HG03060 (cell line): Measurements from ENCODE around the gene CITED4.
"Not testable (repeated sequence)": the region's sequence is repeated elsewhere in the genome, so short reads cannot be mapped to it uniquely, and the experiment has no call there.

Source experiments
- ATAC-seq: cut with Tn5 transposase; IDR thresholded peaks from one replicate; pipeline ENCODE4 v1.9.1; 2021; ENCODE audit warnings: low read depth, moderate number of reproducible peaks; ENCODE audit not compliant: unreplicated experiment

CITED4 gene, protein sequence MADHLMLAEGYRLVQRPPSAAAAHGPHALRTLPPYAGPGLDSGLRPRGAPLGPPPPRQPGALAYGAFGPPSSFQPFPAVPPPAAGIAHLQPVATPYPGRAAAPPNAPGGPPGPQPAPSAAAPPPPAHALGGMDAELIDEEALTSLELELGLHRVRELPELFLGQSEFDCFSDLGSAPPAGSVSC

DNA sequence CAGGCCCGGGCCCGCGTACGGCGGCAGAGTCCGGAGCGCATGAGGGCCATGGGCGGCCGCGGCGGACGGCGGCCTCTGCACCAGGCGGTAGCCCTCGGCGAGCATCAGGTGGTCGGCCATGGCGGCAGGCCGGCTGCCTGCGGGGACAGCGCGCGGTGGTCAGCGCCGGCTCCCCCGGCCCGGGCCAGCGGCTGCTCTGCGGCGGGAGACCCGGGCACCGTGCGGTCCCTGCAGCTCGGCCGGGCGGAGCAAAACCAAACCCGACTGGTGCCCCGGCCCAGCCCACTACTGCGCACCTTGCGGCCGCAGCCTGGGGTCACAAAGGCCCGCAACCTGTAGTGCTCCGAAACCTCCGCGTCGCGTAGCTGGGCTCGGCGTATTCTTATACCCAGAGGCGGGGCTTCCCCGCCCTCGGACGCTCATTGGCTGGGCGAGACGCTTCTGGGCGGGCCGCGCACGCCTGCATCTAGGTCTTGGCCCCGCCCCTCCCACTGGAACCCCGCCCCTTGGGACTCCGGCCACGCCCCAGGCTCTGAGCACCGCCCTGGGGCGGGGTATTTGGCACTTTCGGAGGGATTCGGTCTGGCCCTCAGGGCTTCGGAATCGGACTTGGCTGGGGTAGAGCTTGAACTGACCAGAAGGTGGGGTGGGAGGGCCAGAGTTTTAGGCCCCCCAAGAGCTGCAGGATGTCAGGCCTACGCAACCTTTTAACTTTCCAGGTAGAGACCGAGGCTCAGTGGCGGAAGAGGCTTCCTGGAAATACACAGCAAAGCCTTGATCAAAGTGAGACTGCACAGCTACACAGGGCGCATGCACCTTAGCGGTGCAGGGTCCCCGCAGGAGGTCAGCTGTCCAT is at the start of gene CITED4:
CITED4 (minus strand) TSS at position 356 of the 856 bp plus-strand sequence; CDS start at position 120, 236 bp downstream.
- peak; percentile 81 for ATAC-seq

GRCh38 chr1:40911105-40911504 is 48.9 kb upstream of the CITED4 start:
- no peak for ATAC-seq

DNA sequence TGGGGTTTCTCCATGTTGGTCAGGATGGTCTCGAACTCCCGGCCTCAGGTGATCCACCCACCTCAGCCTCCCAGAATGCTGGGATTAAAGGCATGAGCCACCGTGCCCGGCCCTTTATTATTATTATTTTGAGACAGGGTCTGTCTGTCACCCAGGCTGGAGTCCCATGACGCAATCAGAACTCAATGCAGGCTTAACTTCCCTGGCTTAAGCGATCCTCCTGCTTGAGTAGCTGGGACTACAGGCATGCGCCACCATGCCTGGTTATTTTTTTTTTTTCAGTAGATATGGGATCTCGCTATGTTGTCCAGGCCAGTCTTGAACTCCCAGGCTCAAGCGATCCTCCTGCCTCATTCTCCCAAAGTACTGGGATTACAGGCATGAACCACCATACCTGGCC is 47.1 kb upstream of the CITED4 start:
- ATAC-seq, result no peak

DNA sequence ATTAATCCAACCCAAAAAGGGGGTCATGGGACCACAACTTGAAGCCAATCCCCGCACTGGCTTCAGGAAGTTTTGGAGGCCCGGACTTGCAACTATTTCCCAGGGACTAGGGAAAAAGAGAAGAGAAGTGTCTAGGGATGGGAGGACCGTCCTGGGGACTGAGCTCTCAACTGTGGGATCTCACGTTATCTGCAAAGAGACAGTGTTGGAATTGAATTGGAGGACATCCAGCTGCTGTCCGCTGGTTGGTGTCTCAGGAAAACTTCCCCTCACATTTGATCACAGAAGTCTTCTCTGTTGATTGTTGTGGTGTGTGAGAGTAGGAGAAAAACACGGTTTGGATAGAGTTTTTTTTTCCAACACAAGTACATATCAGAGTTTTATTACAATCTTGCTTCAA is 46.2 kb upstream of the CITED4 start:
- ATAC-seq, result no peak

GRCh38 chr1:40907899-40908298 is 45.7 kb upstream of the CITED4 start:
- ATAC-seq, result no peak

DNA sequence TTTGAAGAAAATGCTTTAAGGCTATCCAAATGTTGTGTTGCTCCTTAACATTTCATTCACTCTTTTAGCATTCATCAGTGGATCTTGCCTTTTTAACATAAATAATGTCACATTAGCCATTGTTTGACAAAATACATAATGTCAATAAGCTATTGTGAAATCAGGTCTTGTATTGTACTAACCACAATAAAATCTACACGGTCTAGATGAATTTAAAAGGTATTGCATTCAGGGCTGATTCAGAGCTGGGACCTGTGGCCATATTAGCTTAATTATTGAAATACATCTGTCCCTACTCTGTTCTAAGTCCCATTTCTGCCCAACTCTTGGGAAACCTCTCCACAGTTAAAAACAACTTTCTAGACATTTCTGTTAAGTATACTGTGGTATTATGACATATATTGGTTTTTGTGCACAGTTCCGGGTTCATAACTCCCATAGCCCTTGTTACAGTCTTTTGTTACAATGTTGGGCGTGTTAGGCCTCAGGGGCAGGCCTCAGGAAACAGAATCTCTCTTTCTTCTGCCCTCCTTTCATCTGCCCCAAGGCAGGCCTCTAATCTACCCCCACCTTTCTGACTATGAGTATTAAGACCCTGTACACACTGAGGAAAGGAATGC is 44.7 kb upstream of the CITED4 start:
- ATAC-seq, result no peak

DNA sequence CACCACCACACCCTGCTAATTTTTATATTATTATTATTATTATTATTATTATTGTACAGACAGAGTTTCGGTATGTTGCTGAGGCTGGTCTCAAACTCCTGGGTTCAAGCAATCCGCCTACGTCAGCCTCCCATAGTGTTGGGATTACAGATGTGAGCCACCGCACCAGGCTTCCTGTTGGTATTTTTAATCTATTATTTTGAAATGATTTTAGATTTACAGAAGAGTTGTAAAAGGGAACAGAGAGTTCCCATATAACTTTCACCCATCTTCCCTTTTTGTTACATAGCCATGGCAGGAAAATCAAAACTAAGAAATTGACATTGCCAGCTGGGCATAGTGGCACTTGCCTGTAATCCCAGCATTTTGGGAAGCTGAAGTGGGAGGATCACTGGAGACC is 42.9 kb upstream of the CITED4 start:
- no peak for ATAC-seq

GRCh38 chr1:40903106-40903505 is 40.9 kb upstream of the CITED4 start:
- ATAC-seq, result no peak

DNA sequence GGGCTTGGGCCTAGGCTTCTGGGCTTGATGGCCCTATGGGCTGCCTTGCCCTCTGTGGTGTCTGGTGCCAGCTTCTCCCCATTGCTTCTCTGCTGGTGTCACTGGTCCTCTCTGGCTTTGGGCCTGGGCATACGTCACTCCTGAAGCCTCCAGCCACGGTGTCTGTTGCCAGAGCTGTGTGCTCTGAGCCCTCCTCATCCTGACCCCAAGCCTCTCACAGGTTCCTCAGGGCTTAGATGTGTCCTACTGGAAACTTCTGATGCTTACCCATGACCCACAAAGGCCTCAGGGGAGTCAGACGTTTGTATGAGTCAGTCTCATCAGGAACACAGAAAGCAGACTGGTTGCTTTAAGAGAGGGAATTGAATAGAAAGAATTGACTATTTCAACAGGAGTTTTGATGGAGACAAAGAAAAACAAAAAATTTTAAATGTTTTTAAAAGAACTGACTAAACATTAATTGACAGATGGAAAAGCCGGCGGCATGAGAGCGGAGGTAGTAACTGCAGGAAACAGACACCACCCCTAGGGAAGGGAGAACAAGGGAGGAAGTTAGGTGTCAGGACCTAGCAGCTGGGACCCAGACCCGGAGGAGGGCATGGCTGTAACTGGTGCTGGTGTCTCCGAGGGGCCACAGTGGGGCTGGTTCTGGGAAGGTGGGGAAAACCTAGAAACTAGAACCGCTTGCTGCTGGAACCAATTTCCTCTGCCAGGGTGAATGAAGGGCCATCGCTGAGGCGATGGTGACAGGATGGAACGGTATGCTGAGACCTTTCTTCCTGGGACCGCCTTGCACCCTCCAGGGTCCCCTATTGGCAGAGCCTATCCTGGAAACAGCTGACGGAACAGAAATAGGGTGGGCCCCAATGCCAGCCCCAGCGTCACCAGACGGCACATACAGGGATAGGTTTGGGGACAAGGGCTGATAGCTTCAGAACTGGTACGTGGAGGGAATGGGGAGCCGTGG is 40.0 kb upstream of the CITED4 start:
- ATAC-seq, result no peak

DNA sequence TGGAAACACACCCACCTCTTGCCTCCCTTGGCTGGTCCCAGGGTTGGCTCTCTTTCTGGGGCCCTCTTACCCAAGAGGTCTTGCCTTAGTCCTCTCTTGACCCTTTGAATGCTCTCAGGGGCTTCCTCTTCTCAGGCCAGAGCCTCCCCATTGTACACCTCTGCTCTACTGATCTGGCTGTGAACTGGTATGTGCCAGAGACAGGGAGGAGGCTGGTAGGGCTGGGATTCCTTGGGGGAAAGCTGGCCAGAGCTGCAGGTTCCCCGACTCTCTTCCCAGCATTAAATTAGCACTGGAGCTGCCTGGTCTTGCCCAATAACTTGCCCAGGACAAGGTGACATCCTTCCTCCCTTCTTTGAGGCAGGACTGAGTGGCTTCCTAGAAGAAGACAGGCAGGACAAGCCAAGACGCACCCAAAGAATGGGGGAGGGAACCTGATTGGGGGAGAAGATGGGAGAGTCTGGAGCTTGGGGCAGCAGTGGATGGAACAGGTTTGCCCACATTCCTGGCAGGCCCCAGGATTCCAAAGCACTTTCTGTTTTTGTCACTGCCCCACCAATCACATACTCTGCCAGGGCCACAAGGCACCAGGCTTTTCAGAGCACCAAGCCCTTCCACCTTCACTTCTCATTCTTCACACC is 37.2 kb upstream of the CITED4 start:
- no peak for ATAC-seq

DNA sequence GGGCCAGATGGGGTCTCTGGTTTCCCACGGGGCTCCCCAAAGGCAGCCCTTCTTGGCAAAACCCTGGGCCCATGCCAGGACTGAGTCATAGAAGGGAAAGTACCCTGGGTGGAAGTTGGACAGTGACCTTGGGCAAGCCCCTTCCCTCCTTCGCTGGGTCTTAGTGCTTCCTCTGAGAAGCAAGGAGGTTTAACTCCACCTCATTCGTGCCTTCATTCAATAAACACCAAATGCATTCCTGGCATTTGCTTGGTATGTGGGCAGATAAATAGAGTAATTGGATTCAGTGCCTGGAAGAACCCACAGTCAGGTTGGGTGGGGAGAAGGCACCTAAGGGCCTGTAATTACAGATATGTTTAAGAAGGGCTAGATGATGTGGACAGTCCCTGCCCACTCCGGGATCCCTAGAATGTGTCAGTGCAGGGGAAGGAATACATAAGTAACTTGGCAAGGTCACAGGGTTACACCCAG is 36.3 kb upstream of the CITED4 start:
- no peak for ATAC-seq

DNA sequence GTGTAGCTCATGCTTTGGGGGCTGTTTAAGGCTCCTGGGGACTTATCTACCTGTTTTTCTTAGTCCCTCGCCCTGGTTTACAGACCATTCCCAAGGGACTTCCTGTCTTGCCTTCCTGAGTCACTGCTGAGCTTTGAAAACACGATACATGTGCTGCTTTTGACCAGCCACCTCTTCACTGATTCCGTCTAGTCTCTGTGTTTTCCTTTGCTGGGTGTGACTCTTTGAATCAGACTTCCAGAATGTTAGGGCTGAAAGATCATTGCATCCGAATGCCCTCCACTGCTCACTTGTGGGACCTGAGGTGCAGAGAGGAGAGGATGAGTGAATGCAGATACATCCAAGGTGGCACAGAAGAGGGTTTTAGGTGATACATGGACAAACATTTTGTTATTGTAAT is 35.4 kb upstream of the CITED4 start:
- ATAC-seq, result no peak

DNA sequence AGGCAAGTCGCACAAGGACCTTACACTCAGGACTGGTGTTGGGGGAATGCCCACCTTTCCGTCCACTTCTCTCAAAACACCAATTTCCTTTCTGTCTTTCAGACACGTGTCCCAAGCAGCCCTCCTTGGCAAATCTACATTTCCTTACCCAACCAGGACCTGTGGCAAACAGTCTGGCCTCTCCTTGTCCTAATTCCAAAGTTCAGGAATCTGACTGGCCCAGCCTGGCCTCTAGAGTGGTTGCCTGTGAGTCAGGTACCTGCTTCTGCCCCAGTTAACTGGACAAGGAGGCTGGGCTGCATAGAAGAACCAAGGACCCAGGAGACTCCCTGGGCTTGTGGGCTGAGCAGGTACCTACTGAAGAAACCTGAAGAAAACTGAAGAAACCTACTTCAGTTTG is 34.3 kb upstream of the CITED4 start:
- no peak for ATAC-seq

GRCh38 chr1:40895601-40896000 is 33.4 kb upstream of the CITED4 start:
- ATAC-seq, result no peak

GRCh38 chr1:40894858-40895257 is 32.7 kb upstream of the CITED4 start:
- ATAC-seq, result not testable (repeated sequence)

DNA sequence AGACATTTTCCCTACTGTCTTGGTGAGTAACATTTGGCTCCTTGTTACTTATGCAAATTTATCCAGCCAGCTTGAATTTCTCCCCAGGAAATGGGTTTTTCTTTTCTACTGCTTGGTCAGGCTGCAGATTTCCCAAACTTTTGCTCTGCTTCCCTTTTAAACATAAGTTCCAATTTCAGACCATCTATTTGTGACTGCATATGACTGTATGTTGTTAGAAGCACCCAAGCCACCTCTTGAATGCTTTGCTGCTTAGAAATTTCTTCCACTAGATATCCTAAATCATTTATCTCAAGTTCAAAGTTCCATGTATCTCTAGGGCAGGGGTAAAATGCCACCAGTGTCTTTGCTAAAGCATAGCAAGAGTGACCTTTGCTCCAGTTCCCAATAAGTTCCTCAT is 32.3 kb upstream of the CITED4 start:
- ATAC-seq, result no peak

DNA sequence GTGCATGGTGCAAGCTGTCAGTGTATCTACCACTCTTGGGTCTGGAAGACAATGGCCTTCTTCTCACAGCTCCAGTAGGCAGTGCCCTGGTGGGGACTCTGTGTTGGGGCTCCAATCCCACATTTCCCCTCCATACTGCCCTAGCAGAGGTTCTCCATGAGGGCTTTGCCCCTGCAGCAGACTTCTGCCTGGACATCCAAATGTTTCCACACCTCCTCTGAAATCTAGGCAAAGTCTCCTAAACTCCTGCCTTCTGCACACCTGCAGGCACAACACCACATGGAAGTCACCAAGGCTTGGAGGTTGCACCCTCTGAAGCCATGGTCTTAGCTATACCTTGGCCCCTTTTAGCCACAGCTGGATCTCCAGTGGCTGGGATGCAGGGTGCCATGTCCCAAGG is 31.8 kb upstream of the CITED4 start:
- ATAC-seq, result no peak

DNA sequence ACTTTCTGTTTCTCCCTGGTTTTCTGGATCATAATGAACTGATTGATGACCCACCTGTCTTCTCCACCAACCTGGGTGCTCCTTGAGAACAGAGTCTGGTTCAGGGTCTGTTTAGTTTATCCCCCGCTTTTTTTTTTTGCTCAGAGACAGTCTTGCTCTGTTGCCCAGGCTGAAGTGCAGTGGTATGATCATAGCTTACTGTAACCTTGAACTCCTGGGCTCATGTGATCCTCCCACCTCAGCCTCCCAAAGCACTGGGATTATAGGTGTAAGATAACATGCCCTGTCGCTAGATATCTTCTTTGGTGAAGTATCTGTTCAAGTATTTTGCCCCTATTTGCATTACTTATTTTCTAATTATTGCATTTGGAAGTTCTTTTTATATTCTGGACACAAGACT is 30.2 kb upstream of the CITED4 start:
- no peak for ATAC-seq

DNA sequence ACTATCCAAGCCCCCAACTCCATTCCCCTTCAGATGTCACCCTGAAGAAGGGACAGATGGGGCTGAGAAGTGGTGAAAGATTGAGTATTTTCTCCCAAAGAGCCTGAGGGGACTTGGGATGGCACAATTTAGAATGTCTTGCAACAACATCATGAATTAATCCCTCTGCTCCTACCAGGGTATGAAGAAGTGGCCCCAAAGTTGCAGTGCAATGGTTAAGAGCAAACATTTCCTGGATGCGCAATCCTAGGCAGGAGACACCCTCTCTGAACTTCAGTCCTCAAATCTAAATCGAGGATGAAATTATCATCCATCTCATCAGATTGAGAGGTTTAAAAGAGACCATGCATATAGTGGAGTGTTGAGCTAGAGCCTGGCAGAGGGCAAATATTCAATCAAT is 28.6 kb upstream of the CITED4 start:
- ATAC-seq, result no peak

DNA sequence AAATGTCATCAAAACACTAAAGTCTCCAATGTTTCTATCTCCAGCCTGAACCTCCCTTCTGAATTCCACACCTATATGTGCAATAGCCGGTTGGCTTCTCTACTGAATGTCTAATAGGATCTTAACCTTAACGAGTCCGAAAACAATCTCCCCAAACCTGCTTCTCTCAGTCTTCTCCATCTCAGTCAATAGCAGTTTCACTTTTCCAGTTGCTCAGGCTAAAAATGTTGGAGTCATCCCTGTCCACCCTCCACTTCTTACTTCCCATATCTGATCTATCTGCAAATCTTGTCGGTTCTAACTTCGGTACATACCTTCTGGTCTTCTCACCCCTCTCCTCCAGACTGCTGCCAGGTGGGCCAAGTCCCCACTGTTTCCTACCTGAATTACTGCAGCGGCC is 25.5 kb upstream of the CITED4 start:
- ATAC-seq, result no peak
